ENCODE results near the gene LBHD2.

The LBHD2 gene

DNA sequence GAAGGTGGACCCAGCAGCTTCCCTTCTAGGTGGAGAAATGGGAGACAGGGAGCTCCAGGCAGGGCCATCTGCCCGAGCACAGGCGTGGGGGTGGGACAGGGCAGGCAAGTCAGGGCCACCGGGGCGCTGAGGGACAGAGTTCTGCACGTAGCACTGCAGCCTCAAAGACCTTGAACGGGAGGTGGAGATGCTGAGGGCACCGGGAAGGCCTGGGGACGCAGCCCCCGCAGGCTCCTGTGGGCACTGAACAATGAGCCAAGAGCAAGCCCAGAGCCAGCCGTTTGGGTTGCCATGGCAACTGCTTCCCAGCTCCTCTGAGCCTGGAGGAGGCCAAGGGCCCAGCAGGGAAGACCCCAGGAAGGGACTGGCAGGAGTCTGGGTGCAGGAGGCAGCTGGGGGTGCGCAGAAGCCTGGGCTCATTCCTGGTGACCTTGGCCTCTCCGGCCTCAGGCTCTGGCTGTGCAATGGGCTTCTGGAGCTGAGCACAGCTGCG, 3.4 kb downstream of the LBHD2 start:
- DNase-seq (ENCODE audit: low read depth) = no peak
- H3K4me3 ChIP-seq (ENCODE audit: low read length) = no peak overlapping the region
- TF ChIP-seq, protein P1, sequence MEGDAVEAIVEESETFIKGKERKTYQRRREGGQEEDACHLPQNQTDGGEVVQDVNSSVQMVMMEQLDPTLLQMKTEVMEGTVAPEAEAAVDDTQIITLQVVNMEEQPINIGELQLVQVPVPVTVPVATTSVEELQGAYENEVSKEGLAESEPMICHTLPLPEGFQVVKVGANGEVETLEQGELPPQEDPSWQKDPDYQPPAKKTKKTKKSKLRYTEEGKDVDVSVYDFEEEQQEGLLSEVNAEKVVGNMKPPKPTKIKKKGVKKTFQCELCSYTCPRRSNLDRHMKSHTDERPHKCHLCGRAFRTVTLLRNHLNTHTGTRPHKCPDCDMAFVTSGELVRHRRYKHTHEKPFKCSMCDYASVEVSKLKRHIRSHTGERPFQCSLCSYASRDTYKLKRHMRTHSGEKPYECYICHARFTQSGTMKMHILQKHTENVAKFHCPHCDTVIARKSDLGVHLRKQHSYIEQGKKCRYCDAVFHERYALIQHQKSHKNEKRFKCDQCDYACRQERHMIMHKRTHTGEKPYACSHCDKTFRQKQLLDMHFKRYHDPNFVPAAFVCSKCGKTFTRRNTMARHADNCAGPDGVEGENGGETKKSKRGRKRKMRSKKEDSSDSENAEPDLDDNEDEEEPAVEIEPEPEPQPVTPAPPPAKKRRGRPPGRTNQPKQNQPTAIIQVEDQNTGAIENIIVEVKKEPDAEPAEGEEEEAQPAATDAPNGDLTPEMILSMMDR (conservative IDR thresholded peaks at IDR 0.05; ENCODE audit: low read length) = no peak

DNA sequence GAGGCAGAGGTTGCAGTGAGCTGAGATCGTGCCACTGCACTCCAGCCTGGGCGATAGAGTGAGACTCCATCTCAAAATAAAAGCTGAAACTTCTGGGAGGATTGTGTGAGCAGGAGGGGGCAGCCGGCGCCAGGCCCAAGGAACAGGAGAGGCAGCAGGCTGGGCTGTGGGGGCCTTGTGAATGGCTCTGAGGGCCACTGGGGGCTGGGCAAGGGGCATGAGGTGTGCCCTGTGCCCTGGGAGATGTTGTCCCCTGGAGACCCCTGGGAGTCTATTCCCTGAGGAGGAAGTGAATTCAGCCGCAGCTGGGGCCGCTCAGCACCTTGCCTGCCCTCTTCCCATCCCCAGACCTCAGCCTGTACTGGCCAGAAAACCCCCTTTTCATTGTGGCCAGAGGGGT, 4.9 kb downstream of the LBHD2 start:
- no peak for DNase-seq (ENCODE audit: low read depth)
- no peak overlapping the region for H3K4me3 ChIP-seq (ENCODE audit: low read length)
- TF ChIP-seq, protein P1 (conservative IDR thresholded peaks at IDR 0.05; ENCODE audit: low read length) = no peak

DNA sequence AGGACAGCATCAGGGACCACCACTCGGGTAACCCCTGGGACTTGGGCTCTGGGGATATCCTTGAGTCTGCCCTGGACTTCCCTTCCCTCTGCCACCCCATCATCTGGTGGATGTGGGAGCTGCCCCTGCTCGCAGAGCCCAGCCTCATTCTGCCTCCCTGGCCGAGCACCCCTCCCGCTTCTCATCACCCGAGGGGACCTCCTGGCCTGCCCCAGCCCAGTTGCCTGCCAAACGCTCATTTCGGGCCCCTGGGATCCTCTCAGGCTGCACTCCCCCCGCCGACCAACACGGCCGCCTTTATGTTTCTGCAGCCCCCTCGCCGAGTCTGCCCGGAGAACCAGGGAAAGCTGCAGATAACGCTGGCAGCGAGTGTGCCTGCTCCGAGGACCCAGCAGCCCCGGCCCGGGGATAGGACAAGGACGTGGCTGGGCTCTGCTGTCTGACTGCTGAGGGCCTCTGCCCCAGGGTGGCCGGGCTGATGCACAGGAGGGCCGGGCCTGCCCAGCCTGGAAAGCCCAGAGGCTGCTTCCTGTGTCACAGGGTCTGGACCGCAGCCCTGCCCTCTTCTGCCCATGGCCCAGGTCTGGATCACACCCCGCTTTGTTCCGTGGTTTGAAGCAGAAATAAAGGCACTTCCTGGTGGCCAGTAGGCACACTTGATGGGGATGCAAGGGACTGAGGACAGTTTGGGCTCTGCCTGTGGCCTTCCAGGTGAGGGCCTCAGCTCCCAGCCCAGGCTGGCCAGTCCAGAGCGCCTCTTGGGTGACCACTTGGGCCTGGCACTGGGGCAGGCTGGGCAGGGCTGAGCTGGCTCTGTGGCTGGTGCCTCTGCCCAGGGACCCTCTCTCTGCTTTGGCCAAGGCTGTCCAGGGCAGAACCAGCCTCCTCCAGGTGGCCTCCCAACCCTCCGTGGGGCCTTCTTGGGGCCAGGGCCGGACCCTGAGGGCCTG, 5.7 kb downstream of the LBHD2 start:
- TF ChIP-seq, protein P1 (conservative IDR thresholded peaks at IDR 0.05; ENCODE audit: low read length) = no peak
- no peak for DNase-seq (ENCODE audit: low read depth)
- no peak overlapping the region for H3K4me3 ChIP-seq (ENCODE audit: low read length)

DNA sequence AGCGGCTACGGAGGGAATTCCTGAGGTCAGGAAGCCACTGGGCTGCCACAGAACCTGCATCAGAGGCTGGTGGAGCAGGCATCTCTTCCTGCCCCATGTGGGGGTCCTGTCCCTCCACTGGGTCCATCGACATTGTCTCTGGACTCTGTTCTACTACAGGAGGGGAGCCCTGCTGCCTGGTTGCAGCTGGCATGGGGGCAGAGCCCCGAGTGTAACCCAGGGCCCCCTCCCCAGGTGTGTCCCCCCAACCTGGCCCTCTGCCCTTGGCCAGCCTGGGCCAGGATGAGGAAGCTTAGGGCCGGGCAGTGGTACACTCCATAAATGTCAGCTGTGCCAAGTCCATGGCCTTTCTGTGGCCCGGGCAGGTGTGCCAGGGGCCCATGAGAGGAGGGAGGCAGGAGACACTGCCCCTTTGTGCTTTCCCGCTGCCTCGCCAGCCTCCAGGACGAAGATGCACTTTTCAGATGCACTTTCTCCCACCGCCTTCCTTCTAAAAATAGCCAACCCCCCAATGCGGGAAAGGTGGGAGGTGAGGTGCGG, 6.5 kb downstream of the LBHD2 start:
- no peak for DNase-seq (ENCODE audit: low read depth)
- no peak overlapping the region for H3K4me3 ChIP-seq (ENCODE audit: low read length)
- TF ChIP-seq, protein P1 (conservative IDR thresholded peaks at IDR 0.05; ENCODE audit: low read length) = no peak

DNA sequence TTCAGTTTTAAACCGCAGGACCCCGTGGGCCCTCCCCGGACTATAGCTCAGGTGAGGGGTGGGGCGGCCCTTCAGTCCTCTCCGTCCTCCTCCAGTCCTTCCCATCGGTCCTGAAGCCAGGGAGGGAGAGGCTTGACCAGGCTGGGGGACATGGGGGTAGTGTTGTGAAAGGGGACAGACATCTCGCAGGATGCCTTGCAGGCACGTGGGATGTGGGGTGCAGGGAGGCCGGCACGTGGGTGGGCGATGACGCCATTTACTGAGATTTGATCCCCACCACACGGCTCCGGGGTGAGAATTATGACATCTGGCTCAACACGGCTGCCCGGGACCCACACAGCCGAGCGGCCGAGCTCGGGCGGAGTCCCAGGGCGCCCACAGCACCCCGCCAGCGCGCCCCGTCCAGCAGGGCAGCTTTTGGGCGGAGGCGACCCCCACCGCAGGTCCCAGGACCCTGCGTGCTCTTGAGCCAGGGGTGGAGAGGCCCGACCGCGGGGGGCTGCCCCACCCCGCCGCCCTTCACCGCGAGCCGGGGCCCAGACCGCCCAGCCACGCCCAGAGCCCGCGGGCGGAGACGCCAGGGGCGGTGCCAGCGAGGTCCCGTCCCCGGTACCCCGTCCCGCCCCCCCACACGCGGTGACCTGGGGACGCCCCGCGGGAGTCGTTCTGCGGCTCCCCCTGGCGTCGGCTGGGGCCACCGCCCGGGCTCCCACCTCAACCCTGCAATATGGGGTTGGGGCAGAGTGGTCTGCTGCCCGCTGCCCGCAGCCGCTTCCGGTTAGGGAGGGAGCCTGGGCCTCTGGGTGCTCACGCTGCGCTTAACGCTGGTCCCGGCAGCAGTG, 7.3 kb downstream of the LBHD2 start:
- TF ChIP-seq, protein P1 (conservative IDR thresholded peaks at IDR 0.05; ENCODE audit: low read length) = no peak; the same call in 1 of the 2 replicates
- peak; percentile 31 for DNase-seq (ENCODE audit: low read depth)
- H3K4me3 ChIP-seq (ENCODE audit: low read length) = peak overlapping the region; percentile 37

DNA sequence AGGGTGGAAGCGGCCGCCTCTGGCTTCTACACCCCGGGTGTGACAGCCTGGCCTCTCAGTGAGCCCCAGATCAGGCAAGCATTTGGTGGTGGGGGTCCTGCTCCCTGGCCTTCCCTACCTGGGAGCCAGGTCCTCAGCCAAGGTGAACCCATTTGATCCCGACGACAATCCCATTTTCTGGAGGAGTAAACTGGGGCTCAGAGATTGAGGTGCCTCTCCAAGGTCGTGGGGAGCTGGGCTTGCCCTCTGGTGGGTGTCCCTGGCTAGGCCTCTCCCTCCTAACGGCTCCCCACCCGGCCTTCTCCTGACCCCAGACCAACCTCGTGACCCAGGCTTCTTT, 7.8 kb downstream of the LBHD2 start:
- no peak for DNase-seq (ENCODE audit: low read depth)
- TF ChIP-seq, protein P1 (conservative IDR thresholded peaks at IDR 0.05; ENCODE audit: low read length) = no peak
- H3K4me3 ChIP-seq (ENCODE audit: low read length) = peak overlapping the region; percentile 36
